Kidney glomerular epithelial cell (primary cell): ENCODE data around the gene SPRYD4.
A peak's percentile ranks its signal among the peaks of the same experiment; 100 is the strongest.
"Not testable (repeated sequence)": the region's sequence is repeated elsewhere in the genome, so short reads cannot be mapped to it uniquely, and the experiment has no call there.

Experiments used
- DNase-seq: peaks from one replicate; lab custom pipeline; 2025; lab: John Stamatoyannopoulos, UW

The SPRYD4 gene

DNA sequence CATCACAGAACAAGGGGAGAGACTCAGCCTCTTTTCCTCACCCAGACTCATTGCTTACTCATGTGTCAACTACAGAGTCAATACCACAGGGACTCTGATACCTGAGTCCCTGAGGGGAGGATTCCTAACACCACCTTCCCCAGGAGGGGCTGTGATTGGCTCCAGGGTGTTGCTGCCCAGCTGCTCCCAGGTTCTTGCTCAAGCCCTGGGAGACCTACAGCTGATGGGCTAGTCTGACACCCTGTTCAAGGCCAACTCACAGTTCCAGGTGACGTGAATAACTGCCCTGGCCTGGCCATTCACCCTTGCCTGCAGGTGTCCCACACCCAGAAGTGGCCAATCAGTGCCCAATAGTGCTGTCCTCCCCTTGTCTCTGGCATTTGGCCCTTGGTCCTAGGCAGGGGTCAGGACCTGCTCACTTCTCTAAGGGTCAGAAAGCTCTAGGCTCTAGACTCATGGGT is 8.6 kb downstream of the SPRYD4 start:
- DNase-seq, result no peak

DNA sequence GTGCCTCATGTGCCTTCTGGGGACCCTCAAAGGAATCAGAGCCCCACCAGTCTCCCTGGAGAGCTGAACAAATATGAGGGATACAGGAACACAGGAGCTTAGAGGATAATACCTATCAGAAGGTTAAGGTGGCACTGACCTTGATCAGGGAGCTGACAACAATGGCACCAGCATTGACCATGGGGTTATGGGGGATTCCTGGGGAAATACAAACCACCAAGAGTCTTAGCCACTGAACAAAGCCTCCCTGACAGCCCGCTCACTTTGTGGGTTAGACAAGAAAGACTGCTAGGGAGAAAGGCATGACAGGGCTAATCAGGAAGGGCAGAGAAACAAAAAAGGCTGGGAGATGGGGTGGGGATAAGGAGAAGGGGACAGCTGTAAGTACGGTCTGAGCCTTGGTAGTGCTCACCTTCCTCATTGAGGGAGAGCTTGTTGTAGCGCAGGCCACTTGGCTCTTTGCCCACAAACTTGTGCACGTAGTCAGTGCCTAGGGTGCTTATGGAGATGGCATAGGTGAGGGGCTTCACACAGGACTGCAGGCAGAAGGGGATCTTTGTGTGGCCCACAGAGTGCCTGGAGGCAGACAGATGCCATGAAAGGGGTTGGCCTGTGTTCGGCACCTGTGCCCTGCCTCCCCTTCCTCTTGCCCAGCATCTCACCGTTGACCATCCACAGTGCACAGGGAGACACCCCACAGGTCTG is 9.3 kb downstream of the SPRYD4 start:
- DNase-seq, result no peak

GRCh38 chr12:56479625-56480024 is 11.2 kb downstream of the SPRYD4 start:
- DNase-seq, result no peak

DNA sequence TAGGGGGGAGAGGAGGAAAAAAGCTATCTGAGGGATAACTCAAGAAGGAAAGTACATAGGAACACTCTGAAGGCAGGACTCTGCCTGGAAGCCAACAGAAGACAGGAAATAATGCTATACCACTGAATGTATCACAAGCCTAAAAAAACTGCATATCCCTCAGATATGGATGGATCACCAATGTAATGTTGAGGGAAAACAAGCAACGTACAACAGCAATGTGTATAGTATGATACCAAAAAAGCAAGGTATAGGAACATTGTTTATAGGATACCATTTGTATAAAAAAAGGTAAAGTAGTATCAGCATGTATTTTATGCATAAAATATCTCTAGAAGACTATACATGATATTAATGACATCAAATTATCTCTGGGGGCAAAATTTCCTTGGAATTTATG is 16.2 kb downstream of the SPRYD4 start:
- no peak for DNase-seq

DNA sequence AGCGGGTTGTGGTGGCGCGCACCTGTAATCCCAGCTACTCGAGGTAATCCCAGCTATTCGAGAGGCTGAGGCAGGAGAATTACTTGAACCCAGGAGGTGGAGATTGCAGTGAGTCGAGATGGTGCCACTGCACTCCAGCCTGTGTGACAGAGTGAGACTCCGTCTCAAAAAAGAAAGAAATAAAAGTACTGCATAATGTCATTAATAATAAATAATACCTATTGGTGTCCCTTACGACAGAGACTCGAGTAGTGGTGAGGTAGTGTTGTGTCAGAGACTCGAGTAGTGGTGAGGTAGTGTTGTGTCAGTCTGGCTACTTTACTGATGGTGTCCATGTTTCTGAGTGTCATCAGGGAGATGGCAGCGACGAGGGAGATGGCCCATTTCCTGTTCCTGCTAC is 18.3 kb downstream of the SPRYD4 start:
- no peak for DNase-seq

- no peak for DNase-seq
Observed at GRCh38 chr12:56487448-56488040, 19.2 kb downstream of the SPRYD4 start.

DNA sequence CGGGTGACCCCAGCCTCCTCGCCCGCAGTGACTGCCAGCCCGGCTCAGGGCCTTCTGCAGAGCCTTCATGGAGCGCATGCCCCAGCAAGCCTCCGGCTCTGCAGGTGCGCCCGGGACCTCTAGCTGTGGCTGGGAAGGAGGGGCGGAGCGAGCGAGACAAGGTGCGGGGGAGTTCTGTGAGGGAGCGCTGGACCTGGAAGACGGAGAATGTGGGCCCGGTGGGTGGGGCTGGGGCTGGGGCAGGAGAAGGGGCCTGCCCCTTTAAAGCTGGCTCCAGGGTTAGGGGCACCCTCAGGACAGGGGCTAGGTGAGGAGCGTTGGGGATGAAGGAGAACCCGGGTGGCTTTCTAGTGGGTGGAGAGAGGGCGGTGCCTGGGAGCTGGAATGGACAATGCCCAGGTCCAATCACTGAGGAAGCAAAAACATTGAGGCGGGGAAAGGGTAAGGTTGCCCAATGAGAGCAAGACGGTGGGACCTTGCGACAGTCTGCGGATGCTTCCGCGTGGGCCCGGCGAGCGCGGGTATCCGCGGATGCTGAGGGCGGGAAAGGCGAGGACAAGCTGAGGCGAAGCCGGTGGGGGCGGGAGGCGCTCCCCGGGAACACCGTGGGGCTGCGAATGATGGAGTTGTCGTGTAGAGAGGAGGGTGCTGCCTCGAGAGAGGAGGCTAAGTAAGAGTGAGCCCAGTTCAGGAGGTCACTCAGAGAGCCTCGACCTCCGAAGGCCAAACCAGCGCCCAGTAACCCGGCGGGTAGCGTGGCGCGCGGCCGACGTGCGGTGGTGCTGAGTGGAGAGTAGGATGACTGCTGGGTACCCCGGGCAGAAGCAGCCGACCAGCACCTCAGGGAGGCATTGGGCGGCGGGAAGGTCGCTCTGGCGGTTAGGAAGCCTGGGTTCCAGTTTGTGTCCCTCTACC is 19.9 kb downstream of the SPRYD4 start, which contains the start of gene GLS2:
GLS2 (minus strand) TSS at position 121 of the 915 bp plus-strand sequence; CDS start at position 78, 43 bp downstream.
- DNase-seq, result peak; percentile 80

DNA sequence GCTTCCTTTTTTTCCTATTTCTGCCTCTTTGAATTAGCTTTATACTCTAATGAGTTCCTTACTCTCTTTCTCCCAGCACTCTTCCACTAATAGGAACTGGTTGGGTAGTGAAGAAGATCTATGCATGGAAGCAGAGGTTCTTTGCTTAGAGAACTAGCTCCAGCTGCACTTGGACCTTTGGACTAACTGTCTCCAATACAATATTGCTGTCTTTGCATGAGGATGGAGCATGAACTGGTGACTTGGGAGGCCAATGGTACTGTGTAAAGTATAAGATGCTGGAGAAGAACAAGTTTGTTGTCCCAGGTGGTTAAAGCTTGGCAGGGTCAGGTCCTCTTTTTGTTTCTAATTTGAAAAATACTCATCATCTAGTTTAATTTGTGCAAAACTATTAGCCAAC is 22.0 kb downstream of the SPRYD4 start:
- no peak for DNase-seq

GRCh38 chr12:56493409-56494105 is 25.2 kb downstream of the SPRYD4 start:
- DNase-seq, result not testable (repeated sequence)

- not testable (repeated sequence) for DNase-seq
Observed at GRCh38 chr12:56494106-56494415, 25.7 kb downstream of the SPRYD4 start.

DNA sequence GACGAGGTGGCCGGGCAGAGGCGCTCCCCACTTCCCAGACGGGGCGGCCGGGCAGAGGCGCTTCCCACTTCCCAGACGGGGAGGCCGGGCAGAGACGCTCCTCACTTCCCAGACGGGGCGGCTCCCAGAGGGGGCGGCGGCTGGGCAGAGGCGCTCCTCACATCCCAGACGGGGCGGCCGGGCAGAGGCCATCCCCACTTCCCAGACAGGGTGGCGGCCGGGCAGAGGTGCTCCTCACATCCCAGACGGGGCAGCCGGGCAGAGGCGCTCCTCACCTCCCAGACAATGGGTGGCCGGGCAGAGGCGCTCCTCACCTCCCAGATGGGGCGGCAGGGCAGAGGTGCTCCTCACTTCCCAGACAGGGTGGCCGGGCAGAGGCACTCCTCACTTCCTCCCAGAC is 26.1 kb downstream of the SPRYD4 start:
- DNase-seq, result not testable (repeated sequence)

DNA sequence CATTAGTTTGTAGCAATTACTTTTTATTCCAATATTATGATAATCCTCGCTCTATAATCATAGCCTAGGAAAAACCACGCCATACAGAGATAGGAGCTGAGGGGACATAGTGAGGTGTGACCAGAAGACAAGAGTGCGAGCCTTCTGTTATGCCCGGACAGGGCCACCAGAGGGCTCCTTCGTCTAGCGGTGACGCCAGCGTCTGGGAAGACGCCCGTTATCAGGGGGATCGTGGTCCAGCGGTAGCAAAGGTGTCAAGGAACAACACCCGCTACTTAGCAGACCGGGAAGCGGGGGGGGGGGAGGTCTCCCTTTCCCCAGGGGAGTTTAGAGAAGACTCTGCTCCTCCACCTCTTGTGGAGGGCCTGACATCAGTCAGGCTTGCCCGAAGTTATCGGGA is 28.3 kb downstream of the SPRYD4 start:
- DNase-seq, result not testable (repeated sequence)

DNA sequence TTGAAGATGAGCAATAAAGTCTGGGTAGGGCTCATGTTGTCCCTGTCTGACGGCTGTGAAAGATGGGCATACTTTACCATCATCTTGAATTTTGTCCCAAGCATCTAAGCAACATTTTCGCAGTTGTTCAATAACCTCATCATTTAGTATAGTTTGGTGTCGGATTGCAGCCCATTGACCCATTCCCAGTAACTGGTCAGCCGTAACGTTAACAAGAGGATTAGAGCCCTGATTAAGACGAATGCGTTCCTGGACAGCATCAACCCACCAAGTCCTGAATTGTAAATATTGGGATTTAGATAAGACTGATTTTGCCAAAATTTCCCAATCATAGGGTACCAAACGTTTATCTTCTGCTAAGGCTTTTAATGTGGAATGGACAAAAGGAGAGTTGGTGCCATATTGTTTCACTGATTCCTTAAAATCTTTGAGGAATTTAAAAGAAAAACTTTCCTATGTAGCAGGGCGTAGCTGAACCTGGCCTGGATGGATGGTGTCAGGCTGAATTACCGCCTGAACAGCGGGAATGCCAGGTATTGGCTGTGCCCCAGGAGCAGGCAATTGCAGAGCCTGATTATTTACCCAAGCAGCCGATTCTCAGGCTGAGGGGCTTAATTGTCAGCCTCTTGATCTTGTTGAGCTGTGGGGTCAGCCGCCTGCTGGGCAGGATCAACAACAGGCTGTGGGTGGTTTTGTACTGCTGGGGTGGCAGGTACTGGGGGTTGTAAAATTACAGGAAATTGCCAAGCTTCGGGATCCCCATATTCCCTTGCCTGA is 29.9 kb downstream of the SPRYD4 start:
- DNase-seq, result not testable (repeated sequence)

DNA sequence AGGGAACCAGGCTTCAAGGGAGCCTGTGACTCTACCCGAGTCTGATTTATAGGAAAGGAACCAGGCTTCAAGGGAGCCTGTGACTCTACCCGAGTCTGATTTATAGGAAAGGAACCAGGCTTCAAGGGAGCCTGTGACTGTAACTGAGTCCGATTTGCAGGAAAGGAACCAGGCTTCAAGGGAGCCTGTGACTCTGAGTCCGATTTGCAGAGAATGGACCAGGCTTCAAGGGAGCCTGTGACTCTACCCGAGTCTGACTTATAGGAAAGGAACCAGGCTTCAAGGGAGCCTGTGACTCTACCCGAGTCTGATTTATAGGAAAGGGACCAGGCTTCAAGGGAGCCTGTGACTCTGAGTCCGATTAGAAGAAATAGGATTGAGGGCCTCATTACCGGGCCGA is 31.1 kb downstream of the SPRYD4 start:
- DNase-seq, result not testable (repeated sequence)

DNA sequence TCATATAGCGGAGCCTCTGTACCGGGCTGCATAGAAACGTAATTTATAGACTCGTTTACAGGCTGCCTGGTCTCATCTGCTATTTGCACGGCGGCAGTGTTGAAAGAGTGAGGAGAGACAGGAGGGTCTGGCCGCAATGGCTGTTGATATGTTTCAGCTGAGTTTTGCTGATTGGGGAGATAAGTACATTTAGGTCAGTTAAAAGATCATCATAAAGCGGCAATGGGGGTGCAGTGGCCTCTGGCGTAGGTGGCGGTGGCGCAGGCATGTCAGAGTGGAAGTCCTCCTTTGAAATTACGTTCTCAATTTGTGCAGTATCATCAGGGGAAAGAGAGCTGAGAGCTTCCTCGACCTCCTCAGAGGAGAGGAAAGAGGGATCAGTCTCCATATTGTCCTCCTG is 31.5 kb downstream of the SPRYD4 start:
- DNase-seq, result not testable (repeated sequence)

- DNase-seq, result no peak
Observed at GRCh38 chr12:56510786-56511185, 42.4 kb downstream of the SPRYD4 start.

DNA sequence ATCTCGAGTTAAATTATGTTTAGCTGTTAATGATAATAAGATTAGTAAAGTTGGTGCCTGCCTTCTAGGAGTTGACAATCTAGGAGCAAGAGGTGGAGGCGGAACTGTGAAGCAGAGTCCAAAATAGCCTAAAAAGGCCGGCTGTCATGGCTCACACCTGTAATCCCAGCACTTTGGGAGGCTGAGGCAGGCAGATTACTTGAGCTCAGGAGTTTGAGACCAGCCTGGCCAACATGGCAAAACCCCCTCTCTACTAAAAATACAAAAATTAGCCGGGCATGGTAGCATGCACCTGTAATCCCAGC is 45.6 kb downstream of the SPRYD4 start:
- DNase-seq, result not testable (repeated sequence)

- DNase-seq, result peak; percentile 8
Observed at GRCh38 chr12:56517854-56518253, 49.5 kb downstream of the SPRYD4 start.

DNA sequence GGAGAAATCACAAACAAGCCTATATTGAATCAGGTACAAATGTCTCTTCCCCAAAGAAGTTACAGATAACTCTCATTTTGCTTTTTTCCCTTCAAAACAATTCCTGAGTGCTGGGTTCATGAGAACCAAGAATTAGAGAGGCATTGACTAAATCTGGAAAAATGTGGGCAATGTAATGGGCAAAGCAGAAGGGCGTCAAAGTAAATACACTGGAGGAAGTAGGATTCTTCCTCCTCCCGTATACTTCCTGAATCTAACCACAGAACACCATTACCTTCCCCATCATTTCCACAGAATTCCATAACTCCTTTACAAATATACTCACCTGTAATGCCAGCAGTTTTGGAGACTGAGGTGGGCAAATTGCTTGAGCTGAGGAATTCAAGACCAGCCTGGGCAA is 50.2 kb downstream of the SPRYD4 start:
- DNase-seq, result peak; percentile 14

- no peak for DNase-seq
Observed at GRCh38 chr12:56520048-56520447, 51.7 kb downstream of the SPRYD4 start.

- DNase-seq, result no peak
Observed at GRCh38 chr12:56520506-56520905, 52.1 kb downstream of the SPRYD4 start.

- DNase-seq, result no peak
Observed at GRCh38 chr12:56521209-56521589, 52.8 kb downstream of the SPRYD4 start.
